WERI-Rb-1 (cell line): ENCODE results near the gene KIAA1210.

Source experiments
- DNase-seq: peaks from one replicate; pipeline ENCODE4 v3.0.0-alpha.2; 2020
- H3K27ac ChIP-seq: fragments of 250-450 bp; sonication (Bioruptor Pico); 2 replicates; pipeline ENCODE4 v1.5.1; 2020; ENCODE audit warnings: mild to moderate bottlenecking, moderate library complexity
- H3K27me3 ChIP-seq: fragments of 250-450 bp; sonication (Bioruptor Pico); 2 replicates; pipeline ENCODE4 v1.5.1; 2021; ENCODE audit warnings: mild to moderate bottlenecking, low read depth, moderate library complexity; ENCODE audit not compliant: insufficient read depth, severe bottlenecking
- H3K36me3 ChIP-seq: fragments of 250-450 bp; sonication (Bioruptor Pico); 2 replicates; pipeline ENCODE4 v1.5.1; 2020; ENCODE audit warnings: mild to moderate bottlenecking, moderate library complexity
- H3K4me3 ChIP-seq: 2 replicates; pipeline ENCODE4 v1.5.1; 2011; ENCODE audit warnings: low read depth, mild to moderate bottlenecking, control low read depth, low read length
- H3K9me3 ChIP-seq: fragments of 250-450 bp; sonication (Bioruptor Pico); 2 replicates; pipeline ENCODE4 v1.5.1; 2021; ENCODE audit warnings: mild to moderate bottlenecking, moderate library complexity; ENCODE audit not compliant: severe bottlenecking
- TF ChIP-seq, protein P1 (sequence below): IDR thresholded peaks from 2 replicates; pipeline ENCODE4 v1.5.1; 2011; ENCODE audit warnings: low read depth, mild to moderate bottlenecking, control low read depth, inconsistent platforms, low read length

KIAA1210 gene

DNA sequence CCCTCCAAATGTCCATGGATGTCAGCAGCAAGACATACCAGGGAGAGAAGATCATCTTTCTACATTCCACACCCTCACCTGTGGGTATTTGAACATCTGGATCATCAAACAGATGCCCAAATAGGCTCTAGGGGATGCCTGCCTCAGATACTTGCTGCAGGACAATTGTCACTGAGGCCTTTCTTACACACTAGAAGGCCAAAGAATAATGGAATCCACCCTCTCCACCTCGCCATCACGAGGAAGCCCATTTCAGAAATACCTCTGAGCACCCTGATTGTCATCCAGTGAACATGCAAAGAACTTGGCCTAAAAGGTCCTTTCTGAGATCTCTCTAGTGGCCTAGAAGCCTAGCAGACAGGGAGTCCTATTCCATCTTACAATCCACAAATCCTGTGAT, 6.9 kb upstream of the KIAA1210 start:
- Histone ChIP-seq H3K9me3 (no peaks in the 10 kb centered on the region), H3K27me3 (peaks cover 44% of the 10 kb centered on the region), H3K4me3 (no peak overlapping the region), H3K36me3 (no peaks in the 10 kb centered on the region), H3K27ac (no peak overlapping the region)
- no peak for DNase-seq
- TF ChIP-seq, protein P1, sequence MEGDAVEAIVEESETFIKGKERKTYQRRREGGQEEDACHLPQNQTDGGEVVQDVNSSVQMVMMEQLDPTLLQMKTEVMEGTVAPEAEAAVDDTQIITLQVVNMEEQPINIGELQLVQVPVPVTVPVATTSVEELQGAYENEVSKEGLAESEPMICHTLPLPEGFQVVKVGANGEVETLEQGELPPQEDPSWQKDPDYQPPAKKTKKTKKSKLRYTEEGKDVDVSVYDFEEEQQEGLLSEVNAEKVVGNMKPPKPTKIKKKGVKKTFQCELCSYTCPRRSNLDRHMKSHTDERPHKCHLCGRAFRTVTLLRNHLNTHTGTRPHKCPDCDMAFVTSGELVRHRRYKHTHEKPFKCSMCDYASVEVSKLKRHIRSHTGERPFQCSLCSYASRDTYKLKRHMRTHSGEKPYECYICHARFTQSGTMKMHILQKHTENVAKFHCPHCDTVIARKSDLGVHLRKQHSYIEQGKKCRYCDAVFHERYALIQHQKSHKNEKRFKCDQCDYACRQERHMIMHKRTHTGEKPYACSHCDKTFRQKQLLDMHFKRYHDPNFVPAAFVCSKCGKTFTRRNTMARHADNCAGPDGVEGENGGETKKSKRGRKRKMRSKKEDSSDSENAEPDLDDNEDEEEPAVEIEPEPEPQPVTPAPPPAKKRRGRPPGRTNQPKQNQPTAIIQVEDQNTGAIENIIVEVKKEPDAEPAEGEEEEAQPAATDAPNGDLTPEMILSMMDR, result no peak

DNA sequence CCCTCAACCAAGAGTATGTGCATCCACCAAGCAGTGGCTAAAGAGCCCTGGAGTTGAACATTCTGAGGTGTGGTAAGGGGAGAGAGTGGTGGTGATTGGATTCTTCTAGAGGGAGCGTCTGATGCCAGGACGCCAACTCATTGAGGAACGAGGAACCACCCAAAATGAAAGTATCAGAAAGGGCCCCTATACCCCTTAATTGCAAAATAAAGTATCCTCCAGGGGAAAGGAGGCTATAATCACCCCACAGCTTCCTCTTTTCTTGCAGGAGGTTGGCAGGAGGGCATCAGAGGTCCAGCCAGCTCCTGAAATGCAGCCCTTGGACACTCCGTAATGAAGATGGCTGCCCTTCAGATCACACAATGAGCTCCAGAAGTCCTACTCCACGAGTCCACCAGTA, 5.3 kb upstream of the KIAA1210 start:
- no peaks in the 10 kb centered on the region for H3K9me3 ChIP-seq
- peaks cover 51% of the 10 kb centered on the region for H3K27me3 ChIP-seq
- no peaks in the 10 kb centered on the region for H3K36me3 ChIP-seq
- no peak overlapping the region for H3K4me3 ChIP-seq
- no peak for DNase-seq
- TF ChIP-seq, protein P1, result no peak
- H3K27ac ChIP-seq, result no peak overlapping the region

DNA sequence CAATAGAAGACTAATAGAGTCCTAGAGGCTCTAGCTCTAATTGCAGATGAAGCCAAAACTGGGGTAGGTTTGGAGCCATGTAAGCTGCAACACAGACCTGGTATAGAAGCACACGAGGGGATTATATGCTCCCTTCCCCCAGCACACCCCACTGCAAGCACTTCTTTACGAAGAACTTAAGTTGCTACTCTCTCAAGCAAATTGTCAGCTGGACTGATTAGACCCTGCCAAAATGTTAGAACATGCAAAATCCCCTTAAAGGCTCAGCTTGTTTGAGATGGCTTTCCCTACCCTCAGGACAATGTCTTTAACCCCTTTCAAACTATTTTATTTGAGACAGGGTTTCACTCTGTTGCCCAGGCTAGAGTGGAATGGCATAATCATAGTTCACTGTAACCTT, 4.7 kb upstream of the KIAA1210 start:
- DNase-seq, result no peak
- no peaks in the 10 kb centered on the region for H3K9me3 ChIP-seq
- H3K36me3 ChIP-seq, result no peaks in the 10 kb centered on the region
- H3K27ac ChIP-seq, result no peak overlapping the region
- TF ChIP-seq, protein P1, result no peak
- peaks cover 45% of the 10 kb centered on the region for H3K27me3 ChIP-seq
- no peak overlapping the region for H3K4me3 ChIP-seq

GRCh38 chrX:119130911-119131310, 3.3 kb upstream of the KIAA1210 start:
- no peak overlapping the region for H3K27ac ChIP-seq
- no peak for DNase-seq
- no peaks in the 10 kb centered on the region for H3K36me3 ChIP-seq
- no peak overlapping the region for H3K4me3 ChIP-seq
- peaks cover 31% of the 10 kb centered on the region for H3K27me3 ChIP-seq
- no peaks in the 10 kb centered on the region for H3K9me3 ChIP-seq
- TF ChIP-seq, protein P1, result no peak

GRCh38 chrX:119121341-119121740, 6.3 kb downstream of the KIAA1210 start:
- TF ChIP-seq, protein P1, result no peak
- Histone ChIP-seq H3K4me3 (no peak overlapping the region), H3K27ac (no peak overlapping the region), H3K36me3 (no peaks in the 10 kb centered on the region), H3K27me3 (peaks cover 36% of the 10 kb centered on the region), H3K9me3 (no peaks in the 10 kb centered on the region)
- no peak for DNase-seq

DNA sequence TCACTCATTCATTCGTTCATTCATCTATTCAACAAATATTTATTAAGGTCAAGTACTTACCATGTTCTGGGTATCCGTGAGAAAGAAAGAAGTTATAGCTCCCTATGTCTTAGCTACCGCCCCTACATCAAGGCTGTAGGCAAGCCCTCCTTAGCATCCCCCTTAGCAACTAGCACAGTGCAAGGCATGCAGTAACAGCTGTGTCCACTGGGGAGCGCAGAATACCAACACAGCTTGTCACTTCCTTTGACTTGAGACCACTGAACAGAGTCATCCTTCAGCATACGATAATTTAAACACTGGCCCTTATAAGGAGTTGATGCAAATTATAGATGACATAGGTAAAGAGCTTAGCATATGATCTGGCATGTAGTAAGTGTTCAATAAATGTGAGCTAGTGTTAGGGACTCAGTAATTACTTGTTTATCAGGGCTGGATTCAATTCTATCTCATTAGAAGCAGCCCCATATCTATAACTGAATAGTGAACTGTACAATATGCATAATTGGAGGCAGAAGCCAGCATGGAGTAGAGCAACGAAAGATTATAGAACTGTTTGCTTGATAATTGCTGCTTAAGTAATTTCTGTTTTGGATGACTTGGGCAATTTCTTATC, 8.7 kb downstream of the KIAA1210 start:
- no peak overlapping the region for H3K27ac ChIP-seq
- TF ChIP-seq, protein P1, result peak; percentile 87
- no peak overlapping the region for H3K4me3 ChIP-seq
- no peaks in the 10 kb centered on the region for H3K36me3 ChIP-seq
- peak; percentile 56 for DNase-seq
- peaks cover 51% of the 10 kb centered on the region for H3K27me3 ChIP-seq
- no peaks in the 10 kb centered on the region for H3K9me3 ChIP-seq
